ENCODE results near the gene MEF2C. TPM values are rescaled to one million over a fixed set of nuclear protein-coding genes. Genes with fewer than 3 reads are reported as not detected.

MEF2C gene
- total RNA-seq, 4 donors from 2014 or later = 51.0 to 78.6 (median 65.7) TPM

DNA sequence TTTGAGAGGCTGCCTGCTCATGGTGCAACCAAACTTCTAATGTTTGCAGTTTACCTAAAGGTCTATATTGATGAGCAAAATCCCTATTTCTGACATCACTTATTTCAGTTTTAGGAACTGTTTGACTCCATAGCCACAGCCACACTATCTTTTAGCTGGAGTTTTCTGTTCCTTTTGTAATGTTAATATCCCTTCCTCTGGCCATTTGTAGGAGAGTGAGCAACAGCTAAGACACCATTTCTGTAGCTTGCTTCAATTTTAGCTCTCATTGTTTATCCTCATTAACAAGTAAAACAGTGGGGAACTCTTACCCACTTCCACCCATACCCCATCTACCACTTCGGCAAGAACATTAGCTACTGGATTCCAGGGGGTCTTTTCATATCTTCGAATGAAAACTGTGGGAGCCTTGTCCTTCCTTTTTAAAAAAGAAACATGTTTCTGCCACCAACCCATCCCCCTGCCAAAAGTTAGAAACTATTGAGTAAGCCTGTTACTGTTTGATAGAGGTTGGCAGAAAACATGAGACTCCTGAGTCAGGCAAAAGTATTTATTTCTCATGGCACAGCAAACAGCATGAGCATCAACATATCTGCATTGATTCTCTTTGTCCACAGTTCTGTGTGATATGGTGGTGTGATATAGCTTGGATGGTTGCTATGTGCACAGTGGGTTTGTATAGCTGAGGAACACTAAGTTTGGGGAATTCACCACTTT lies 174.1 kb downstream of the MEF2C start:
- no peak for TF ChIP-seq POLR2A (IDR thresholded peaks at IDR 0.05)
- TF ChIP-seq, protein P1, sequence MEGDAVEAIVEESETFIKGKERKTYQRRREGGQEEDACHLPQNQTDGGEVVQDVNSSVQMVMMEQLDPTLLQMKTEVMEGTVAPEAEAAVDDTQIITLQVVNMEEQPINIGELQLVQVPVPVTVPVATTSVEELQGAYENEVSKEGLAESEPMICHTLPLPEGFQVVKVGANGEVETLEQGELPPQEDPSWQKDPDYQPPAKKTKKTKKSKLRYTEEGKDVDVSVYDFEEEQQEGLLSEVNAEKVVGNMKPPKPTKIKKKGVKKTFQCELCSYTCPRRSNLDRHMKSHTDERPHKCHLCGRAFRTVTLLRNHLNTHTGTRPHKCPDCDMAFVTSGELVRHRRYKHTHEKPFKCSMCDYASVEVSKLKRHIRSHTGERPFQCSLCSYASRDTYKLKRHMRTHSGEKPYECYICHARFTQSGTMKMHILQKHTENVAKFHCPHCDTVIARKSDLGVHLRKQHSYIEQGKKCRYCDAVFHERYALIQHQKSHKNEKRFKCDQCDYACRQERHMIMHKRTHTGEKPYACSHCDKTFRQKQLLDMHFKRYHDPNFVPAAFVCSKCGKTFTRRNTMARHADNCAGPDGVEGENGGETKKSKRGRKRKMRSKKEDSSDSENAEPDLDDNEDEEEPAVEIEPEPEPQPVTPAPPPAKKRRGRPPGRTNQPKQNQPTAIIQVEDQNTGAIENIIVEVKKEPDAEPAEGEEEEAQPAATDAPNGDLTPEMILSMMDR (IDR thresholded peaks at IDR 0.05) = no peak
- intact Hi-C loops (cut with DNase I) = no loop called here
- 76 to 83% methylated on average over 2 of the region's 2 CpGs for WGBS, 2 donors
- DNase-seq = no peak
- Histone ChIP-seq H3K27me3 (no peaks in the 10 kb centered on the region), H3K9me3 (no peaks in the 10 kb centered on the region), H3K36me3 (no peaks in the 10 kb centered on the region), H3K27ac (no peak overlapping the region), H3K4me1 (no peaks in the 10 kb centered on the region), H3K4me3 (replicated peaks in 1 of 3) (no peak overlapping the region)

DNA sequence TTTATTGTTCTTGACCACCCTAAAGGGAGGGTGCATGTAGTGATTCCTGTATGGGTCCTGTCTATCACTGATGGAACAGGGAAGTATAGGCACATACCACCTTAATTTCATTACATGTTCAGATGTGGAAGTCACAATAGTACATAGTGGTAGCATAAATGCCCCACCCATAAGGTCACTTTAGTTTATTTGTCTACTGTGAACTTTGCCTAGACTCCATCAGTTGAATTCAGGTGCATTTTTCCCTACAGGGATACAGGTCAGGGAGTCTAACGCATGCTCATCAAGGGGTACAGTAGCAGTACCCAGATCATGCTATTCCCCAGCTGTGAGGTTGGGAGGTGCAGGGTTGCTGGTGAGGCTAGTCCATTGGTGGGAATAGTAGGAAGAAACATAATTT lies 175.0 kb downstream of the MEF2C start:
- no peak overlapping the region for H3K27ac ChIP-seq
- no peaks in the 10 kb centered on the region for H3K36me3 ChIP-seq
- 95 to 100% methylated on average over 1 of the region's 1 CpG for WGBS, 2 donors
- intact Hi-C loops (cut with DNase I) = no loop called here
- no peaks in the 10 kb centered on the region for H3K4me1 ChIP-seq
- no peaks in the 10 kb centered on the region for H3K27me3 ChIP-seq
- TF ChIP-seq, protein P1 (IDR thresholded peaks at IDR 0.05) = no peak
- no peak for TF ChIP-seq POLR2A (IDR thresholded peaks at IDR 0.05)
- no peaks in the 10 kb centered on the region for H3K9me3 ChIP-seq
- no peak overlapping the region for H3K4me3 ChIP-seq (replicated peaks in 1 of 3)
- no peak for DNase-seq

DNA sequence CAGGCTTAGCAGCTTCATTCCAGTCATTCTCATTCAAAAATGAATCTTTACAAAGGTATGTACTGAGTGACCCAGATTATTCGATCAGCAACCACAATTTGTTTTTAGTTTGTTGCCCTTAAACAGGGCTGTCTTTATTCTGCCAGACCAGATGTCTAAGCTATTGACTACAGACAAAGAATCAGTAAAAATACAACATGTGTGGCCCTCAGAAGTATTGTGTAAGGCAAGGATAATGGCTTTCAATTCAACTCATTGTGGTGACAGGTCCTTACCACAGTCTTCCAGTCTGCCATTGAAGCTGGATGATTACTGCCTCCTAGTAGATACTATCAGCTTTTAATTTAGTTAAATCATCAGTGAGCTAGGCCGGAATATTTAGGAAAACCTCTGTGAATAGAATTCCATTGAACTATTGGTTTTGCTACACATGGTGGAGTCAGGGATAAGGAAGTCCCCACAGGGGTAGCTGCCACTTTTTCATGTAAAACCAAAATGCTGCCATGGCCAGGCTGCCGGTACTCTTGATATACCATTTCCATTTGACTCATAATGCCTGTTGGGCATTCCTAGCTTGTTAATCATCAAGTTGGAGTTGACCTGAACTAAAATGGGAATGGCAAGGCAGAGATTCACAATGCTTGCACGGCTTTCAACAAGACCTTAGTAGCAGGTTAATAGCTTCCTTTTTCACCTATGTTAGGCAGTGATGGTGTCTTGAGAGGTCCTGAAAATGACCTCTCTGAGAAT lies 175.6 kb downstream of the MEF2C start:
- Histone ChIP-seq H3K27me3 (no peaks in the 10 kb centered on the region), H3K4me3 (replicated peaks in 1 of 3) (no peak overlapping the region), H3K27ac (no peak overlapping the region), H3K9me3 (no peaks in the 10 kb centered on the region), H3K36me3 (no peaks in the 10 kb centered on the region), H3K4me1 (no peaks in the 10 kb centered on the region)
- no peak for TF ChIP-seq POLR2A (IDR thresholded peaks at IDR 0.05)
- TF ChIP-seq, protein P1 (IDR thresholded peaks at IDR 0.05) = no peak
- intact Hi-C loops (cut with DNase I) = no loop called here
- DNase-seq = no peak
- 67 to 68% methylated on average over 4 of the region's 4 CpGs for WGBS, 2 donors

DNA sequence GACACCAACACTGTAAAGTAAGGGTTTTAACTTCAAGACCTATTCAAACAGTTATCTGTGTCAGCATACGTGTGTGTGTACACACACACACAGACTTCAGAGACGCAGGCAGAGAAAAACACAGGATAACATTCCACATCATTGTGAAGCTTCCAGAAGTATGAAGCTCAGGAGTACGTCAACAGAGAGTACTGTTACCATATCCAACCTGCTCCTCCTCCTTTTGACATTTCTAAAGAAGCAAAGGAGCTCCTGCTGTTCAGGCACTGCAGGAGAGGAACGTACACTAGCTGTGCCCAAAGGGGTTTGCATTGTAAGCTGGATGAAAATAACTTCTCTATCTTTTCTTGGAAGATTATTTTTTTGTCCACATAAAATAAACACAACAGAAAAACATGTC lies 180.7 kb downstream of the MEF2C start:
- no peak overlapping the region for H3K4me3 ChIP-seq (replicated peaks in 1 of 3)
- intact Hi-C loops (cut with DNase I) = no loop called here
- no peak overlapping the region for H3K27ac ChIP-seq
- no peak for TF ChIP-seq POLR2A (IDR thresholded peaks at IDR 0.05)
- TF ChIP-seq, protein P1 (IDR thresholded peaks at IDR 0.05) = no peak
- H3K27me3 ChIP-seq = no peaks in the 10 kb centered on the region
- no peaks in the 10 kb centered on the region for H3K9me3 ChIP-seq
- no peaks in the 10 kb centered on the region for H3K4me1 ChIP-seq
- H3K36me3 ChIP-seq = no peaks in the 10 kb centered on the region
- DNase-seq = no peak
- WGBS, 2 donors = 81 to 86% methylated on average over 4 of the region's 4 CpGs

DNA sequence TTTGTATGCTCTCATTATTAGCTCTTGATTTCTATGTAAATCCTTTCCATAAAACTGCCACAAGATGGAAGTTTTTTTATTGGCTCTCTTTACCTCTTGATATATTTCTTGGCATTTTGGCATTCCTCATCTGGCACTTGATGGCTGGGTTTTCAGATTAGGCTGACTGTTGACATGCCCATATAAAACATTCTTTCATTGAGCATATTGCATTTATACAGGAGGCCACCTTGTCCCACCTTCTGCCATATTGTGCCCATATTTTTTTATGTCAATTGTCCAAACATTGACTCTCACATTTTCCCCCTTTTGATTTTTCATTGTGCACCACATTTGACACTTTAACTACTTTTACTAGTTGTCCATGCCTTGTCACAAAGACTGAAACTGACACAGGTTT lies 182.9 kb downstream of the MEF2C start:
- TF ChIP-seq POLR2A (IDR thresholded peaks at IDR 0.05) = no peak
- TF ChIP-seq, protein P1 (IDR thresholded peaks at IDR 0.05) = no peak
- intact Hi-C loops (cut with DNase I) = no loop called here

More for the DNA sequence above, 182.9 kb downstream of the MEF2C start:
- Histone ChIP-seq H3K27ac (no peak overlapping the region), H3K27me3 (peaks cover 12% of the 10 kb centered on the region), H3K9me3 (no peaks in the 10 kb centered on the region), H3K4me1 (no peaks in the 10 kb centered on the region), H3K36me3 (no peaks in the 10 kb centered on the region), H3K4me3 (replicated peaks in 1 of 3) (no peak overlapping the region)
- DNase-seq = no peak
